Measurements from ENCODE around the gene CDSN. TPM values are rescaled to one million over a fixed set of nuclear protein-coding genes. Genes with fewer than 3 reads are reported as not detected.
A peak's percentile ranks its signal among the peaks of the same experiment; 100 is the strongest.

Gene CDSN
- total and polyA plus RNA-seq, 2 donors from 2014 or later: 0.13 TPM; not detected in 1

DNA sequence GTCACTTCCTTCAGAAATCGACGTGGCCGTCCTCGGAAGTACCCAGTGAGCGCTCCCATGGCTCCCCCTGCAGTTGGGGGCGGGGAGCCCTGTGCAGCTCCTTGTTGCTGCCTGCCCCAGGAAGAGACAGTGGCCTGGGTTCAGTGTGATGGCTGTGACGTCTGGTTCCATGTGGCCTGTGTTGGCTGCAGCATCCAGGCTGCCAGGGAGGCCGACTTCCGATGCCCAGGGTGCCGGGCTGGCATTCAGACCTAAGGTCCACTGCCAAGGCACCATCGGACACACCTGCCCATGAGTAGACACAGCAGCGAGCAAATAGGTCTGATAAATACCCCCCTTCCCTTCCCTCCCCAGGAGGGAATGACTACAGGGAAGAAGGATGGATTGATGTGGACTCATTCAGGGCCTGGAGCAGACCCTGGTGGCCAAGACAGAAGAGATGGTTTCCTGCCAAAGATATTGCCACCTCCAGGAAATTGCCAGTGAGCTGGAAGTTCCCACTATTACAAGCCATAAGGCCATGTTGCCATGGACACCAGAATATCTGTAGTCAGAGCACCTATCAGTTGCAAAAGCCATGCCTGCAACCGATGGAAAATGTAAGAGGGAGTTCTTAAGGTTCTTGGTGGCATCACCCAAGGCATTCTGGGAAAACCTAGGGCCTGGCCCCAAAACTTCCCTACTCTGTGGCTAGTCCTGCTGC is 42.4 kb upstream of the CDSN start:
- H3K4me3 ChIP-seq (ENCODE audit: low read length in 3 of 3): no peak overlapping the region
- TF ChIP-seq, protein P1, sequence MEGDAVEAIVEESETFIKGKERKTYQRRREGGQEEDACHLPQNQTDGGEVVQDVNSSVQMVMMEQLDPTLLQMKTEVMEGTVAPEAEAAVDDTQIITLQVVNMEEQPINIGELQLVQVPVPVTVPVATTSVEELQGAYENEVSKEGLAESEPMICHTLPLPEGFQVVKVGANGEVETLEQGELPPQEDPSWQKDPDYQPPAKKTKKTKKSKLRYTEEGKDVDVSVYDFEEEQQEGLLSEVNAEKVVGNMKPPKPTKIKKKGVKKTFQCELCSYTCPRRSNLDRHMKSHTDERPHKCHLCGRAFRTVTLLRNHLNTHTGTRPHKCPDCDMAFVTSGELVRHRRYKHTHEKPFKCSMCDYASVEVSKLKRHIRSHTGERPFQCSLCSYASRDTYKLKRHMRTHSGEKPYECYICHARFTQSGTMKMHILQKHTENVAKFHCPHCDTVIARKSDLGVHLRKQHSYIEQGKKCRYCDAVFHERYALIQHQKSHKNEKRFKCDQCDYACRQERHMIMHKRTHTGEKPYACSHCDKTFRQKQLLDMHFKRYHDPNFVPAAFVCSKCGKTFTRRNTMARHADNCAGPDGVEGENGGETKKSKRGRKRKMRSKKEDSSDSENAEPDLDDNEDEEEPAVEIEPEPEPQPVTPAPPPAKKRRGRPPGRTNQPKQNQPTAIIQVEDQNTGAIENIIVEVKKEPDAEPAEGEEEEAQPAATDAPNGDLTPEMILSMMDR (IDR thresholded peaks at IDR 0.05; ENCODE audit: borderline replicate concordance, extremely low read depth, insufficient read depth): no peak
- no peaks in the 10 kb centered on the region for H3K36me3 ChIP-seq (ENCODE audit: control insufficient read depth in 2 of 3, insufficient read depth in 3 of 3, low read length in 3 of 3)
- DNase-seq: no peak
- intact Hi-C loops (cut with DNase I): no loop called here
- peak overlapping the region in 1 of 2 donors; percentile 14 for H3K27ac ChIP-seq (ENCODE audit: low read depth in 2 of 2, low read length in 2 of 2)
- peaks cover 0 to 8% (median 0%) of the 10 kb centered on the region in 3 donors for H3K4me1 ChIP-seq (ENCODE audit: control insufficient read depth in 2 of 3, insufficient read depth in 2 of 3, low read depth in 1 of 3, low read length in 3 of 3)
- H3K9ac ChIP-seq (ENCODE audit: low read length in 3 of 3): peak overlapping the region in 1 of 3 donors; percentile 13
- no peak for FAIRE-seq
- H3K9me3 ChIP-seq (ENCODE audit: control insufficient read depth in 2 of 3, insufficient read depth in 1 of 3, low read length in 3 of 3): no peaks in the 10 kb centered on the region
- H3K27me3 ChIP-seq (ENCODE audit: control insufficient read depth, insufficient read depth, low read length): no peaks in the 10 kb centered on the region

GRCh38 chr6:31161216-31162126 is 41.2 kb upstream of the CDSN start:
- H3K9ac ChIP-seq (ENCODE audit: low read length in 3 of 3): no peak overlapping the region
- no peak overlapping the region for H3K4me3 ChIP-seq (ENCODE audit: low read length in 3 of 3)
- TF ChIP-seq, protein P1 (IDR thresholded peaks at IDR 0.05; ENCODE audit: borderline replicate concordance, extremely low read depth, insufficient read depth): no peak
- DNase-seq: no peak
- peaks cover 0 to 14% (median 6%) of the 10 kb centered on the region in 3 donors for H3K4me1 ChIP-seq (ENCODE audit: control insufficient read depth in 2 of 3, insufficient read depth in 2 of 3, low read depth in 1 of 3, low read length in 3 of 3)
- no peaks in the 10 kb centered on the region for H3K36me3 ChIP-seq (ENCODE audit: control insufficient read depth in 2 of 3, insufficient read depth in 3 of 3, low read length in 3 of 3)
- no peaks in the 10 kb centered on the region for H3K27me3 ChIP-seq (ENCODE audit: control insufficient read depth, insufficient read depth, low read length)
- H3K27ac ChIP-seq (ENCODE audit: low read depth in 2 of 2, low read length in 2 of 2): no peak overlapping the region
- FAIRE-seq: no peak
- no peaks in the 10 kb centered on the region for H3K9me3 ChIP-seq (ENCODE audit: control insufficient read depth in 2 of 3, insufficient read depth in 1 of 3, low read length in 3 of 3)
- intact Hi-C loops (cut with DNase I): no loop called here

- no peak for FAIRE-seq
- intact Hi-C loops (cut with DNase I): no loop called here
- Histone ChIP-seq H3K9ac (ENCODE audit: low read length in 3 of 3) (peak overlapping the region in 2 of 3 donors; percentile 27 to 64), H3K27ac (ENCODE audit: low read depth in 2 of 2, low read length in 2 of 2) (no peak overlapping the region), H3K27me3 (ENCODE audit: control insufficient read depth, insufficient read depth, low read length) (no peaks in the 10 kb centered on the region), H3K4me1 (ENCODE audit: control insufficient read depth in 2 of 3, insufficient read depth in 2 of 3, low read depth in 1 of 3, low read length in 3 of 3) (peaks cover 0 to 14% (median 6%) of the 10 kb centered on the region in 3 donors), H3K36me3 (ENCODE audit: control insufficient read depth in 2 of 3, insufficient read depth in 3 of 3, low read length in 3 of 3) (no peaks in the 10 kb centered on the region), H3K9me3 (ENCODE audit: control insufficient read depth in 2 of 3, insufficient read depth in 1 of 3, low read length in 3 of 3) (no peaks in the 10 kb centered on the region), H3K4me3 (ENCODE audit: low read length in 3 of 3) (peak overlapping the region; percentile 71 to 76 (median 75))
- TF ChIP-seq, protein P1 (IDR thresholded peaks at IDR 0.05; ENCODE audit: borderline replicate concordance, extremely low read depth, insufficient read depth): no peak
- peak in 2 of 5 donors; percentile 28 to 49 for DNase-seq
These were observed 38.9 kb upstream of the CDSN start for GRCh38 chr6:31158863-31159855.

Data from kidney (tissue), 14 donors.